Inflammatory macrophage treated with lipopolysaccharide for 4 hours (primary cell): ENCODE results near the gene SLC25A13.

Experiments used
- DNase-seq: peaks from one replicate; pipeline ENCODE4 v3.0.0-alpha.2; 2020

Gene SLC25A13

GRCh38 chr7:96085953-96086352 is 235.9 kb downstream of the SLC25A13 start:
- no peak for DNase-seq

- no peak for DNase-seq
Measured at GRCh38 chr7:96084881-96085553, 236.9 kb downstream of the SLC25A13 start.

DNA sequence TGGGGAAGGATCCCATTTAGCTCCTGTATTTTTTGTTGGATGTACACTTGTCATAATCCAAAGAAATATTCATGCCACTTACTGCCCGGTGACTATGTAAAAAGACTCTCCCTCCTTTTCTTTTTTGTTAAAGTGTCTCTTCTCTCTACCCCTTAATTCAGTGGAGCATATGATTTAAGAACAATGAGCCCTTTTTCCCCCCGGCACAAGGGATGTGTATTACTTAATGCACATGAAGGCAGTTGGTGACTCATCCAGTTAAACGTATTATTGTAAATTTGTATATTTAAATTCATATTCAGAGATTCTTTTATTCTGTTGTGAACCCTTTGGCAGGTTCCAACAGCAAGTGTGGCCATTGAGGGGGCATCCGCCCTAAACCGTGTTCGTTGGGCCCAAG is 241.9 kb downstream of the SLC25A13 start:
- DNase-seq, result no peak

DNA sequence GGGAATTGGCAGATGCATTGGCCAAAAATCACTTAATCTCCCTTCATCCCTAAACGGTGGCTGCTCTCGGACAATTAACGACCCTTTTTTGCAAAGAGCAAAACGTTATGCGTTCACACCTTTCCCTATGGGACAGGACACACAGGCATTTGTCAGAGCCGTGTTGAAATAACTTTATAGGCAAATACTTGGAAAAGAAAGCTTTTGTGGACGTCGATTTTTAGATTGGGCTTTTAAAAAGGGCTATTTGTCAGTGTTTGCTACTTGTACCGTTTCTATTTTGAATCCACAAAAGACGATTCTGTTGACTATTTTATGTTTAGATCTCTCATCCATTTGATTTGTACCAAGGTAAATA is 245.6 kb downstream of the SLC25A13 start:
- no peak for DNase-seq

DNA sequence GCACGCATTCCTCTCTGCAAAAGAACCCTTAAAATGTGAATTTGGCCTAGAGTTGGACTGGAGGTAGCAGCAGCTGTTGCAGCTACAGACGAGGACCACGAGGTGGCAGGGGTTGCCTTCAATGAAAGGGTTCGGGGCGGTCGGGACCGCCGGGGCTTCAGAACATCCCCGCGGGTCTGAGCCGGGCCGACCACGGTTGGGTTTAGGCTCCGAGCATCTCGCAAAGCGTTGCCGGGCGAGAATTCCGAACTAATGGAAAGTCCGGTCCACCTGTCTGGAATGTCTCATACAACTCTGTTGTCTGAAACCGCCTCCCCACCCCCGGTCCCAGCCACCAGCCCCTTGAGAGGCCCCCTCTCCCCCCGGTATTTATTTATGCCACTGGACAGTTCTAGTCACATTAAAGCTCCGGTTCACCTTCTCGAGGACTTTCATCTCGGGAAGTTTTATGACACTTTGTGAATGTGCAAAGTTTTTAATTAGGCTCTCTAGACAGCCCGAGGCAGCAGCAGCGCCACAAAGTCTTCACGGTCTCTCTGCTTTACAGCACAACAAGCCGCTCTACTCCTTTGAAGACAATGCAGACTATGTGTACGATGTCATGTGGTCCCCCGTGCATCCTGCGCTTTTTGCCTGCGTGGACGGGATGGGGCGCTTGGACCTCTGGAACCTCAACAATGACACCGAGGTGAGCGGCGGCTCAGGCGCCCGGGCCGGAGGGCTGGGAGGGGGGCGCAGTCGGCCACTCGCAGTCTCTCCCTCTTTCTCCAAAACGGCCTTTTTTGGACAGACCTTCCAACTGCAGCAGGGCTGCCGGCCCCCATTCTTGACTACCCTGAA is 246.2 kb downstream of the SLC25A13 start:
- peak; percentile 23 for DNase-seq

GRCh38 chr7:96074871-96075270 is 247.0 kb downstream of the SLC25A13 start:
- DNase-seq, result no peak
